ENCODE results near the gene EML3. TPM values are rescaled to one million over a fixed set of nuclear protein-coding genes. Genes with fewer than 3 reads are reported as not detected.
A peak's percentile ranks its signal among the peaks of the same experiment; 100 is the strongest.
"Not testable (repeated sequence)": the region's sequence is repeated elsewhere in the genome, so short reads cannot be mapped to it uniquely, and the experiment has no call there.

EML3 gene
- total RNA-seq, 1 experiment from 2014 or later, result 19.8 TPM

DNA sequence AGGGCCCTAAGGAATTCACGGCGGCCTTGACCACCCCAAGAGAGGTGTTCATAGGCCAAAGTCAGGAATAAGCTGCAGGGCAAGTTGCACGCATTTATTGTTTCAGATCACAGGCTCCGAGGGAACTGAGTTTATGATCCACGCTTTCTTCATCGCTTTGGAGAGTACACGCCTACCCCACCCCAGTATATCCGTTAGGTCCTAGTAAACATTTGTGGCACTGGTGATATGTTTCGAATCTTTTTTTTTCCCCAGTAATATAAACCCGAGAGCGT, 33.0 kb upstream of the EML3 start:
- peak overlapping the region; percentile 67; the same call in 1 of the 2 replicates for H3K27ac ChIP-seq
- no peak for DNase-seq (ENCODE audit: low read depth in 1 of 2, low spot score in 2 of 2)
- no peaks in the 10 kb centered on the region for H3K27me3 ChIP-seq (replicated peaks)
- peak overlapping the region; percentile 77 for H3K4me3 ChIP-seq
- no peaks in the 10 kb centered on the region for H3K9me3 ChIP-seq (replicated peaks)
- peaks cover 15% of the 10 kb centered on the region for H3K4me1 ChIP-seq (replicated peaks)
- H3K36me3 ChIP-seq, result peaks cover 82% of the 10 kb centered on the region

DNA sequence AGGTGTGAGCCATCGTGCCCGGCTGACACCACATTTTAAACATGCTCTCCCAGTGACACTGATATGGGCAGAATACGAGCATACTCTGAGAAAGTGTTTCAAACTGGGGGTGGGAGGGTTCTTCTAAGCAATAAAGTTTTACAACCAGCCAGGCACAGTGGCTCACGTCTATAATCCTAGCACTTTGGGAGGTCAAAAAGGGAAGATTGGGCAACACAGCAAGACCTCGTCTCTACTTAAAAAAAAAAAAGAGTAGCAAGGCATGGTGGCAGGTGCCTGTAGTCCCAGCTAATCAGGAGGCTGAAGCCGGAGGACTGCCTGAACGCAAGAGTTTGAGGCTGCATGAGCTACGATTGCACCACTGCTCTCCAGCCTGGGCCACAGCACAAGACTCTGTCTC, 31.6 kb upstream of the EML3 start:
- DNase-seq (ENCODE audit: low read depth in 1 of 2, low spot score in 2 of 2), result no peak
- H3K9me3 ChIP-seq (replicated peaks), result no peaks in the 10 kb centered on the region
- peaks cover 15% of the 10 kb centered on the region for H3K4me1 ChIP-seq (replicated peaks)
- H3K36me3 ChIP-seq, result peaks cover 77% of the 10 kb centered on the region
- H3K27ac ChIP-seq, result no peak overlapping the region
- no peak overlapping the region for H3K4me3 ChIP-seq
- no peaks in the 10 kb centered on the region for H3K27me3 ChIP-seq (replicated peaks)

- no peak overlapping the region for H3K27ac ChIP-seq
- no peak for DNase-seq (ENCODE audit: low read depth in 1 of 2, low spot score in 2 of 2)
- no peaks in the 10 kb centered on the region for H3K27me3 ChIP-seq (replicated peaks)
- no peaks in the 10 kb centered on the region for H3K9me3 ChIP-seq (replicated peaks)
- peaks cover 100% of the 10 kb centered on the region for H3K36me3 ChIP-seq
- H3K4me1 ChIP-seq (replicated peaks), result no peaks in the 10 kb centered on the region
- no peak overlapping the region for H3K4me3 ChIP-seq
These were observed 19.9 kb upstream of the EML3 start for GRCh38 chr11:62632492-62632891.

DNA sequence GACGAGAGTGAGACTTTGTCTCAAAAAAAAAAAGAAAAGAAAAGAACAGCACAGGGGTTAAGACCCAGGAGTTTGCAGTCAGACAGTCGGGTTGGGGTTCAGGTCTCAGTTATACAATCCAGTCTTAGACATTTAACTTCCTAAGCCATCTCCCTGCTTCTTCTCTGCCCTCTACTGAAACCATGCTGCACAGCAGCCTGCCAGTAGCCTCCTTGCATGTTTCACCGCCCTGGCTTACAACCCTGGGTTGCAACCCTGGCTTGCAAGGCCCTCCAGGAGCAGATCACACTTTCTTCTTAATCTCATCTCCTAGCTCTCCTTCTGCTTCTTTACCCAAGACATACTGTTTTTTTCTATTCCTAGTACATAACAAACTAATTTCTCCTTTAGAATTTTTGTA, 15.1 kb upstream of the EML3 start:
- peaks cover 84% of the 10 kb centered on the region for H3K36me3 ChIP-seq
- H3K27ac ChIP-seq, result no peak overlapping the region
- H3K9me3 ChIP-seq (replicated peaks), result no peaks in the 10 kb centered on the region
- no peaks in the 10 kb centered on the region for H3K4me1 ChIP-seq (replicated peaks)
- no peak for DNase-seq (ENCODE audit: low read depth in 1 of 2, low spot score in 2 of 2)
- no peak overlapping the region for H3K4me3 ChIP-seq
- H3K27me3 ChIP-seq (replicated peaks), result no peaks in the 10 kb centered on the region

GRCh38 chr11:62622476-62623089, 10.0 kb upstream of the EML3 start:
- Histone ChIP-seq H3K4me3 (peak overlapping the region; percentile 55), H3K27ac (peak overlapping the region; percentile 71), H3K36me3 (peaks cover 41% of the 10 kb centered on the region), H3K27me3 (replicated peaks) (no peaks in the 10 kb centered on the region), H3K9me3 (replicated peaks) (no peaks in the 10 kb centered on the region), H3K4me1 (replicated peaks) (peaks cover 9% of the 10 kb centered on the region)
- no peak for DNase-seq (ENCODE audit: low read depth in 1 of 2, low spot score in 2 of 2)

GRCh38 chr11:62621567-62622470, 9.2 kb upstream of the EML3 start, which contains the start of gene B3GAT3:
B3GAT3 (minus strand) TSS chr11:62621986; CDS start chr11:62621947, 39 bp downstream.
- peak within 1 kb of the TSS; percentile 71 for H3K27ac ChIP-seq
- peak within 1 kb of the TSS; percentile 55 for H3K4me3 ChIP-seq
- H3K9me3 ChIP-seq (replicated peaks), result no peaks in the 10 kb centered on the region
- peak; percentile 98 to 100 for DNase-seq (ENCODE audit: low read depth in 1 of 2, low spot score in 2 of 2)
- H3K27me3 ChIP-seq (replicated peaks), result no peaks in the 10 kb centered on the region
- peaks cover 9% of the 10 kb centered on the region for H3K4me1 ChIP-seq (replicated peaks)
- peaks cover 41% of the 10 kb centered on the region for H3K36me3 ChIP-seq

- Histone ChIP-seq H3K27me3 (replicated peaks) (no peaks in the 10 kb centered on the region), H3K4me1 (replicated peaks) (peaks cover 9% of the 10 kb centered on the region), H3K4me3 (peak overlapping the region; percentile 55), H3K36me3 (peaks cover 41% of the 10 kb centered on the region), H3K9me3 (replicated peaks) (no peaks in the 10 kb centered on the region), H3K27ac (peak overlapping the region; percentile 17; the same call in 1 of the 2 replicates)
- DNase-seq (ENCODE audit: low read depth in 1 of 2, low spot score in 2 of 2), result no peak
These were observed 8.5 kb upstream of the EML3 start for GRCh38 chr11:62621027-62621566.

GRCh38 chr11:62616957-62617356, 4.4 kb upstream of the EML3 start:
- not testable (repeated sequence) for H3K27ac ChIP-seq; H3K27me3 ChIP-seq (replicated peaks); H3K4me1 ChIP-seq (replicated peaks); H3K9me3 ChIP-seq (replicated peaks); H3K4me3 ChIP-seq; DNase-seq (ENCODE audit: low read depth in 1 of 2, low spot score in 2 of 2)
- H3K36me3 ChIP-seq, result peaks cover 39% of the 10 kb centered on the region

DNA sequence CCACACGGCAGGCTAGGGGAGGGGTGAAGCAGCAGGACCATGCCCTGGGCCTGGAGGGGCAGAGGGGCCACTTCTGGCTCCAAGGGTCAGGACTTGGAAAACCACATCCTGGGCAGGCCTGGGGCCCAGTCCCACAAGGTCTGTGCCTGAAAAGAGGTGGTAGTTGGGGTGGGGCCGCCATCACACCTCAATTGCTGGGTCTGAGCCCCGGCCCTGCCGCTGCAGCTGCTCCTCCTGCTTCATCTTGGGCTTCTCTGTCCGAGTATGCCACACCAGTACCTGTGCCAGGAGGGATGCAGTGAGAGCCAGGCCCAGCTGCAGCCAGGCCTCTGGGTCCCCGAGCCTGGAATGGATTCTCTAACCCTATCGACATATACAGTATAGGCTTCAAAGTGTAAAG, 2.9 kb upstream of the EML3 start:
- no peak overlapping the region for H3K27ac ChIP-seq
- no peak for DNase-seq (ENCODE audit: low read depth in 1 of 2, low spot score in 2 of 2)
- no peak overlapping the region for H3K4me3 ChIP-seq
- H3K4me1 ChIP-seq (replicated peaks), result peaks cover 13% of the 10 kb centered on the region
- no peaks in the 10 kb centered on the region for H3K9me3 ChIP-seq (replicated peaks)
- peaks cover 46% of the 10 kb centered on the region for H3K36me3 ChIP-seq
- H3K27me3 ChIP-seq (replicated peaks), result no peaks in the 10 kb centered on the region

- DNase-seq (ENCODE audit: low read depth in 1 of 2, low spot score in 2 of 2), result no peak
- Histone ChIP-seq H3K4me3 (no peak overlapping the region), H3K27me3 (replicated peaks) (no peaks in the 10 kb centered on the region), H3K36me3 (peaks cover 51% of the 10 kb centered on the region), H3K27ac (no peak overlapping the region), H3K9me3 (replicated peaks) (no peaks in the 10 kb centered on the region), H3K4me1 (replicated peaks) (peaks cover 13% of the 10 kb centered on the region)
These were observed 1.7 kb upstream of the EML3 start for GRCh38 chr11:62614275-62614674.

- Histone ChIP-seq H3K27me3 (replicated peaks) (no peaks in the 10 kb centered on the region), H3K36me3 (peaks cover 55% of the 10 kb centered on the region), H3K27ac (no peak overlapping the region), H3K4me1 (replicated peaks) (peaks cover 13% of the 10 kb centered on the region), H3K4me3 (peak overlapping the region; percentile 66), H3K9me3 (replicated peaks) (no peaks in the 10 kb centered on the region)
- no peak for DNase-seq (ENCODE audit: low read depth in 1 of 2, low spot score in 2 of 2)
These were observed 760 bp upstream of the EML3 start for GRCh38 chr11:62613291-62613778.

- Histone ChIP-seq H3K4me1 (replicated peaks) (peaks cover 13% of the 10 kb centered on the region), H3K4me3 (peak overlapping the region; percentile 66), H3K27me3 (replicated peaks) (no peaks in the 10 kb centered on the region), H3K27ac (peak overlapping the region; percentile 59), H3K36me3 (peaks cover 57% of the 10 kb centered on the region), H3K9me3 (replicated peaks) (no peaks in the 10 kb centered on the region)
- peak; percentile 73 for DNase-seq (ENCODE audit: low read depth in 1 of 2, low spot score in 2 of 2)
These were observed 740 bp downstream of the EML3 start for GRCh38 chr11:62611705-62612365.

- peak overlapping the region; percentile 59 for H3K27ac ChIP-seq
- peak overlapping the region; percentile 66 for H3K4me3 ChIP-seq
- H3K27me3 ChIP-seq (replicated peaks), result no peaks in the 10 kb centered on the region
- no peak for DNase-seq (ENCODE audit: low read depth in 1 of 2, low spot score in 2 of 2)
- peaks cover 50% of the 10 kb centered on the region for H3K36me3 ChIP-seq
- H3K9me3 ChIP-seq (replicated peaks), result no peaks in the 10 kb centered on the region
- peaks cover 13% of the 10 kb centered on the region for H3K4me1 ChIP-seq (replicated peaks)
These were observed 1.5 kb downstream of the EML3 start for GRCh38 chr11:62610814-62611704.
